ENCODE data around the gene CACNA2D1. TPM values are rescaled to one million over a fixed set of nuclear protein-coding genes. Genes with fewer than 3 reads are reported as not detected.

CACNA2D1 gene
- total and polyA plus RNA-seq, 8 donors, result 0.79 to 5.0 (median 2.1) TPM

DNA sequence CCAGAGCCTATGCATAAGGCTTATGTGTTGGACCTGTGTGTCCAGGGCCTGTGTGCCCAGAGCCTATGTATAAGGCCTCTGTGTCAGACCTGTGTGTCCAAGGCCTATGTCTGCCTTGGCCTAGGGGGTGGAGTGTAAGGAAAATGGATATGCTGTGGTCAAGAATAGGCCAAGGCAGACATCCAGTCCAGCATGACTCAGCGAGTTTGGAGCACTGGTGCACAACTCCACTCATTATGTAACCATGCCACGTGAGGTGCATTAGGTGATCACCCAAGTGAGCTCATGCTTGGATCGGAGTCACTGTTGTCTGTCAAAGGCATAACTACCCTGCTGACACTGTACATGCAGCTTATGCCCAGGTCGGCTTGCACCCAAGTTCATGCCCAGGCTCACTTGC is 238.9 kb downstream of the CACNA2D1 start:
- ATAC-seq, result peak in 1 of 4 donors; percentile 28
- TF ChIP-seq, protein P1, sequence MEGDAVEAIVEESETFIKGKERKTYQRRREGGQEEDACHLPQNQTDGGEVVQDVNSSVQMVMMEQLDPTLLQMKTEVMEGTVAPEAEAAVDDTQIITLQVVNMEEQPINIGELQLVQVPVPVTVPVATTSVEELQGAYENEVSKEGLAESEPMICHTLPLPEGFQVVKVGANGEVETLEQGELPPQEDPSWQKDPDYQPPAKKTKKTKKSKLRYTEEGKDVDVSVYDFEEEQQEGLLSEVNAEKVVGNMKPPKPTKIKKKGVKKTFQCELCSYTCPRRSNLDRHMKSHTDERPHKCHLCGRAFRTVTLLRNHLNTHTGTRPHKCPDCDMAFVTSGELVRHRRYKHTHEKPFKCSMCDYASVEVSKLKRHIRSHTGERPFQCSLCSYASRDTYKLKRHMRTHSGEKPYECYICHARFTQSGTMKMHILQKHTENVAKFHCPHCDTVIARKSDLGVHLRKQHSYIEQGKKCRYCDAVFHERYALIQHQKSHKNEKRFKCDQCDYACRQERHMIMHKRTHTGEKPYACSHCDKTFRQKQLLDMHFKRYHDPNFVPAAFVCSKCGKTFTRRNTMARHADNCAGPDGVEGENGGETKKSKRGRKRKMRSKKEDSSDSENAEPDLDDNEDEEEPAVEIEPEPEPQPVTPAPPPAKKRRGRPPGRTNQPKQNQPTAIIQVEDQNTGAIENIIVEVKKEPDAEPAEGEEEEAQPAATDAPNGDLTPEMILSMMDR (IDR thresholded peaks at IDR 0.05), result no peak
- no peak for FAIRE-seq
- H3K27ac ChIP-seq, result no peak overlapping the region
- no peaks in the 10 kb centered on the region for H3K4me1 ChIP-seq
- no peak for DNase-seq
- H3K27me3 ChIP-seq, result no peaks in the 10 kb centered on the region
- no peak overlapping the region for H3K4me3 ChIP-seq
- no peaks in the 10 kb centered on the region for H3K36me3 ChIP-seq
- H3K9me3 ChIP-seq, result no peaks in the 10 kb centered on the region
- 71 to 79% methylated on average over 4 of the region's 4 CpGs for WGBS, 2 donors
- intact Hi-C loops (cut with DNase I), result no loop called here

DNA sequence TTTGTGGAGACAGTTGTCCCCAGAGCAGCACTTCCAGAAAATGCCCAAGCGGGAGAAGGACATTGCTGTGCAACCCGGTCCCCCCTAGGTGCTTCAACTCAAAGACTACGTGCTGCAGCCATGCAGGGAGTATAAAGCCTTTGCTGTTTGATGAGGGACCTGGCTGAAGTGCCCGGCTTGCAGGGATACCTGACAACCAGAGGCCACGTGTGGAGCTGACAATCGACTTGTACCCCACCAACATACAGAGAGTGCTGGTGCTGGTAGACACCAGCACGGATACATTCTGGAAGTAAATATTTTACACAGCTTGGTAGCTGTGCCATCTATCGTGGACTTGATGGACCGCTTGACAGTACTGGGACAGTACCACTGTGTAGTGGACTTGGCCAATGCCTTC is 240.6 kb downstream of the CACNA2D1 start:
- TF ChIP-seq, protein P1 (IDR thresholded peaks at IDR 0.05), result no peak
- FAIRE-seq, result no peak
- H3K9me3 ChIP-seq, result no peaks in the 10 kb centered on the region
- DNase-seq, result peak in 1 of 6 donors; percentile 26
- H3K4me3 ChIP-seq, result no peak overlapping the region
- intact Hi-C loops (cut with DNase I), result no loop called here
- ATAC-seq, result no peak
- no peaks in the 10 kb centered on the region for H3K4me1 ChIP-seq
- no peaks in the 10 kb centered on the region for H3K27me3 ChIP-seq
- H3K36me3 ChIP-seq, result no peaks in the 10 kb centered on the region
- WGBS, 2 donors, result 79 to 91% methylated on average over 9 of the region's 9 CpGs
- no peak overlapping the region for H3K27ac ChIP-seq

DNA sequence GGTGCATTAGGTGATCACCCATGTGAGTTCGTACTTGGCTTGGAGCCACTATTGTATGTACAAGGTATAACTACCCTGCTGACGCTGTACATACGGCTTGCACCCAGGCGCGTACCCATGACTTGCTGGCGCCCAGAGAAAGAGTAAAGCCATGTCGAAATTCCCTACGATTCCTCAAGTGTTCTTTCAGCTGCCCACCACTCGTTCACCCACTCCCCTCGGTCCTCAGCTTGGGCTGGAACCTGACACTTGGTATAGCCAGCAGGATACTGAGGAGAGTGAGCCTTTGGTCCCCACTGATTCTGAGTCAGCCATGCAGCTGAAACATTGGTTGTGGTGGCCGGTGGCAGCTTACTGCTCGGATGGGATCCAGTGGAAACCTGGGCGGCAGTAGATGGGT is 241.5 kb downstream of the CACNA2D1 start:
- TF ChIP-seq, protein P1 (IDR thresholded peaks at IDR 0.05), result no peak
- Histone ChIP-seq H3K36me3 (no peaks in the 10 kb centered on the region), H3K4me3 (no peak overlapping the region), H3K27me3 (no peaks in the 10 kb centered on the region), H3K27ac (no peak overlapping the region), H3K4me1 (no peaks in the 10 kb centered on the region), H3K9me3 (no peaks in the 10 kb centered on the region)
- DNase-seq, result no peak
- FAIRE-seq, result no peak
- intact Hi-C loops (cut with DNase I), result no loop called here
- WGBS, 2 donors, result 87 to 91% methylated on average over 13 of the region's 13 CpGs
- no peak for ATAC-seq

DNA sequence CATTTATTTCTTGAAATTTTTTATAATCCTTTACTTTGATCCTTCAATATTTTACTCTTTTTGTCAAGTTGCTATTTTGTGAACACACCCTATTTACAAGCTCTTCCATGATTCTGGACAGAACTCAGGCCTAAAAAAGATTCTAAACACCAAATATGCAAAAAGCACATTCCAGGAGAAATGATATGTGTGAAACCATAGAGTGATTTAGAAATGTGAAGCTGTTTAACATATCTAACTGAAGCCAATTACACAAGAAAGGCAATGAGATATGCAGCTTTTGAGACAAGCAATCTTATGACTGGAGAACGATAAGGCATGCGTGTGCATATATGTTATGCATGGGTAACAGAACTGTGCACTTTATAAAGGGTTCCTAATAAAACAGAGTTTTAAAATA is 243.0 kb downstream of the CACNA2D1 start:
- Histone ChIP-seq H3K36me3 (no peaks in the 10 kb centered on the region), H3K4me3 (no peak overlapping the region), H3K9me3 (no peaks in the 10 kb centered on the region), H3K27me3 (no peaks in the 10 kb centered on the region), H3K4me1 (no peaks in the 10 kb centered on the region), H3K27ac (no peak overlapping the region)
- intact Hi-C loops (cut with DNase I), result no loop called here
- no peak for DNase-seq
- WGBS, 2 donors, result 56 to 58% methylated on average over 2 of the region's 2 CpGs
- FAIRE-seq, result no peak
- no peak for ATAC-seq
- TF ChIP-seq, protein P1 (IDR thresholded peaks at IDR 0.05), result no peak

DNA sequence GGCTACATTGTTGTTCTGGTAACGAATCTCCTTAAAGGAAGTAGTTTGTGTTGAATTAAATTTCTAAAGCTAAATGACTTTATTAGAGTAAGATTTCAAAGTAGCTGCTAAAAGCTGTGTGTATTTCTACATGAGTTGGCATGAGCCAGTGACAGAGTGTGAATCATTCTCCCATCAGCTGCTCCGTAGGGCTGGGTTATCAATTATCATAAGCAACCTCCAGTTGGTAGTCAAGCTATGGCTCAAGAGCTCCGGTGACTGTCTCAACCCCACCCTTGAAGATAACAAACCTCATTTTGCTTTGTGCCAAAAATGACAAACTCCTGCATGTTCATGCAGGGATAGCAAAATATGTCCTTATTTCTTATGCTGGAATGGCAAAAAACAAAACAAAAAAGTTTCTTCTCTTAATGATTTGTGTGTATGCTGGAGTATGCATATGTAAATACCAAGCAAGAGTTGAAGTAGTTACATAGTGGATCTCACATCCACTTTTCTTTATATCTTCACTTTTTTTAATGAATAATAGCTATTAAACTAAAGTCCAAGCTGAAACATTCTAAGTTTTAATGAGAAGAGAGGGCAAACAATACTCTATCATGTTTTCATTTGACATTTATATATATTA is 249.4 kb downstream of the CACNA2D1 start:
- TF ChIP-seq, protein P1 (IDR thresholded peaks at IDR 0.05), result no peak
- FAIRE-seq (no peak), DNase-seq (no peak), ATAC-seq (peak in 1 of 4 donors; percentile 71)
- no peaks in the 10 kb centered on the region for H3K36me3 ChIP-seq
- H3K27me3 ChIP-seq, result no peaks in the 10 kb centered on the region
- intact Hi-C loops (cut with DNase I), result no loop called here
- H3K4me1 ChIP-seq, result no peaks in the 10 kb centered on the region
- H3K4me3 ChIP-seq, result no peak overlapping the region
- WGBS, 2 donors, result 34 to 47% methylated on average over 3 of the region's 3 CpGs
- no peaks in the 10 kb centered on the region for H3K9me3 ChIP-seq
- no peak overlapping the region for H3K27ac ChIP-seq

Measured in pancreas (tissue), 10 donors.